HG03460 (cell line): ENCODE measurements around the gene PRSS57.
"Not testable (repeated sequence)": the region's sequence is repeated elsewhere in the genome, so short reads cannot be mapped to it uniquely, and the experiment has no call there.

Experiments used
- ATAC-seq: cut with Tn5 transposase; IDR thresholded peaks from one replicate; pipeline ENCODE4 v1.9.1; 2021; ENCODE audit not compliant: unreplicated experiment

The PRSS57 gene

GRCh38 chr19:723714-724113, 28.5 kb upstream of the PRSS57 start:
- ATAC-seq = no peak

- no peak for ATAC-seq
Observed at GRCh38 chr19:723247-723646, 28.0 kb upstream of the PRSS57 start.

- ATAC-seq = no peak
Observed at GRCh38 chr19:722553-723101, 27.4 kb upstream of the PRSS57 start.

GRCh38 chr19:720345-721160, 25.3 kb upstream of the PRSS57 start:
- ATAC-seq = no peak

- no peak for ATAC-seq
Observed at GRCh38 chr19:719636-720344, 24.5 kb upstream of the PRSS57 start.

- ATAC-seq = no peak
Observed at GRCh38 chr19:718991-719512, 23.8 kb upstream of the PRSS57 start.

- no peak for ATAC-seq
Observed at GRCh38 chr19:718251-718951, 23.1 kb upstream of the PRSS57 start.

- ATAC-seq = no peak
Observed at GRCh38 chr19:715347-715746, 20.1 kb upstream of the PRSS57 start.

GRCh38 chr19:711254-711653, 16.0 kb upstream of the PRSS57 start:
- ATAC-seq = no peak

GRCh38 chr19:710767-711166, 15.5 kb upstream of the PRSS57 start:
- ATAC-seq = no peak

- no peak for ATAC-seq
Observed at GRCh38 chr19:709965-710571, 14.8 kb upstream of the PRSS57 start.

GRCh38 chr19:709196-709964, 14.1 kb upstream of the PRSS57 start:
- no peak for ATAC-seq

- ATAC-seq = no peak
Observed at GRCh38 chr19:708154-709143, 13.2 kb upstream of the PRSS57 start, which contains the start of gene PALM. PALM (plus strand) TSS chr19:708935; CDS start chr19:709147, 212 bp downstream.

GRCh38 chr19:704447-704741, 9.1 kb upstream of the PRSS57 start:
- ATAC-seq = no peak

GRCh38 chr19:703651-704446, 8.6 kb upstream of the PRSS57 start:
- ATAC-seq = no peak

- no peak for ATAC-seq
Observed at GRCh38 chr19:703329-703650, 8.0 kb upstream of the PRSS57 start.

GRCh38 chr19:702847-703246, 7.6 kb upstream of the PRSS57 start:
- not testable (repeated sequence) for ATAC-seq

GRCh38 chr19:699885-700284, 4.6 kb upstream of the PRSS57 start:
- ATAC-seq = not testable (repeated sequence)
